AG08395 (cell line): Measurements from ENCODE around the gene PRDX3.
"Not testable (repeated sequence)": the region's sequence is repeated elsewhere in the genome, so short reads cannot be mapped to it uniquely, and the experiment has no call there.

ENCODE experiments used
- DNase-seq: peaks from one replicate; pipeline ENCODE4 v3.0.0; 2012; ENCODE audit warnings: mixed read lengths, low spot score

PRDX3 gene

DNA sequence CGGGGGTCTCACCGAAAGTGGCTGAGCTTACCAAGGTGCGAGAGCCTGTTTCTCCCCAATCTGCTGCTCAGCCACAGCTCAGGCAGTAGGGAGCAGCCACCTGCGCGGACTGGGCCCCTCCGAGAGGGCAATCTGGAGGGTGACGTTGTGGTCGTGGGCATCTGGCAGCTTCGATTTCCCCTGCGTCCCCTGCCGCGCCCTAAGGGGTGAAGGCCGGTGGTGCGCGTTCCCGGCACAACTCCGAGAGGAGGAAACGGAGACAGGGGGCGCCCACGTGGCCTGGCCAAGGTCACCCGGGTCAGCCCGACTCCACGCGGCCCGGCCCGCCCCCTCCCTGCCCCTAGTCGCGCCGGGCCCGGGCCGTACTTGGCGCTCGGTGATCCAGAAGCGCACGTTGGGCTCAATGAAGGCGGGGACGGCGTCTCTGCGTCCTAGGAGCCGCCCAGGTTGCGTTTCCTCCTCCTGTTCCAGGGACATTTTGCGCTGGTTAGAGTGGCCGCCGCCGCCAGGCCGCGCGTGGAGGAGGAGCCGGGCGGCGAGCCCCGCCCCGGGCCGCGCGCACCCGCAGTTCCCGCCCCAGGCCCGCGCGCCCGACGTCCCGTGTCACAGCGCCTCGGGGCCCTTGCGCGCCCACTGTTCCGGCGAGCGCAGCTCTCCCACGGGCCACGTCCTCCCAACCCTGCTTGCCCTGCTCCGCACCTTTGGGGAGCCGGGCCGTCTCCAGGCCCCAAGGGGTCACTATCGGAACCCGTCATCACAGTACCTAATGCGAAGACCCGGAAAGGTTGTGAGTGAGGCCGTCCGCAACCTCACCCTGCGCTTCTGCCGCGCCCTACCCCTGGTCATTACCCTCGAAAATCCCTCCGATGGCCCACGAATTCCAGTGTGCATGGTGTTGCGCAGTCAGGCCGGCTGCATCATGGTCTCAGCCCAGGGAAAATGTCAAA lies 13.2 kb downstream of the PRDX3 start, which contains the start of gene SFXN4:
Gene SFXN4, minus strand, starts transcription at position 544 of the 947 bp plus-strand sequence. Its CDS starts 67 bp downstream, at position 477.
- DNase-seq, result peak; percentile 83

- DNase-seq, result no peak
These were observed 16.0 kb downstream of the PRDX3 start for GRCh38 chr10:119162452-119163092.

DNA sequence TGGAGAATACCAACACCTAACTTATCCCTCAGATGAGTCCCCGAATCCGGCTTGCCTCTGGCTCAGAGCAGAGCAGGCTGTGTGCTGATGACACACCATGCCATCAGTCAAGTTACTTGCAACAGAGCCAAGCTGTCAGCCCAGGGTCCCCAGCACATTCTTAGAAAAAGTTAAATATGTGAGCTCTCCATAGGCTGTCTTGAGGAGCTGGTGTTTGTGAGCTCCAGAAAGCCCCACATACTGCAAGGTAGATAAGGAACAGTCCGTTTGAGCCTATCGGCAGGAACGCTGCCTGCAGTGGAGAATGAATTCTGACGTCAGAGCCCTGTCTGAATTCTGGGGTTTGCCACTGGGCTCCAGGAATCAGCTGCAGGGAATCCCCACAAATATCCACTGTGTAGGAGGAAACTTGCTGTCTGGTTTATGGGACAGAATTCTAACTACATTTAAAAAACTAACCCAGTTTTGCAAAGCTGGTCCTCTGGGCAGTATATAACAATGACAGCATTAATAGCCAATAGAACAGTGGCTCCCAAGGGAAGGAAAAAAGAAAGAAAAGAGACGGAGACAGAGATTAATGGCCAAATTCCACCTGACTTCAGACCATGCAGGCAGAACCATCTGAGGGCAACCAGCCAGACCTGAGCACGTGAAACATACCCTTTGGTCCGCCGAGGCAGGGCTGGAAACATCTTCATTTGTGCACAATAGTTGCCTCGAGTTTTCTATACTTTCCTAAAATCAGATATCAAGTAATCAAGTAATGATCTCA lies 16.7 kb downstream of the PRDX3 start:
- DNase-seq, result peak; percentile 33

DNA sequence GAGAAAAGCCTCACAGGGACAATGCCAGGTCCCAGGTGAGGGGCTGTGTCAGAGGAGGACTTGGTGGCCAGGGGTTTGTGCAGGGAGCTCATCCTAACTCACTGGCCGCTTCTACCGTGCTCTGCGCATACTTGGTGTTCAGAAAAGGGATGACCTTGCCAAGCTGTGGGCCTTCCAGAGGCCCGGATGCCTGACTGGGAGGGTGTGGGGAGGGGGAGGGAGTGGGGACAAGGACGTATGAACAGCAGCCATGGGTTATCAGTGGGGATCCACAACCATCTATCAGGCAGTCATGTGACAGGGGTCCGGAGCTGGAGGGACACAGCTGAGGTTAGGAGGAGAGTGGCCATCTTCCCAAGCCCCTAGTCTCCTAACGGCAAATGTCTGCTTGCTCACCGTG lies 19.3 kb downstream of the PRDX3 start:
- no peak for DNase-seq

DNA sequence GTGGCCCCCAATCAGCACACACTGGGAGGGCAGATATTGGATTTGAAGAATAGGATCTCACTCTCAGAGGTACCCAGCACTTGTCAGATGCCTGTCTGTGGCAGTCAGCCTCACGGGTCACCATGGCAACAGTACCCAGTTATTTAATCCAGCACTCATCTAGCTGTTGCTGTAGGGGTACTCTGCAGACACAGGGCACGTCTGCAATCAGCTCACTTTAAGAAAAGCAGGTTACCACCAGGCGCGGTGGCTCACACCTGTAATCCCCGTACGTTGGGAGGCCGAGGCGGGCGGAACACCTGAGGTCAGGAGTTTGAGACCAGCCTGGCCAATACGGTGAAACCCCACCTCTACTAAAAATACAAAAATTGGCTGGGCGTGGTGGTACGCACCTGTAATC lies 25.0 kb downstream of the PRDX3 start:
- no peak for DNase-seq

GRCh38 chr10:119153041-119153440 lies 25.6 kb downstream of the PRDX3 start:
- DNase-seq, result no peak

DNA sequence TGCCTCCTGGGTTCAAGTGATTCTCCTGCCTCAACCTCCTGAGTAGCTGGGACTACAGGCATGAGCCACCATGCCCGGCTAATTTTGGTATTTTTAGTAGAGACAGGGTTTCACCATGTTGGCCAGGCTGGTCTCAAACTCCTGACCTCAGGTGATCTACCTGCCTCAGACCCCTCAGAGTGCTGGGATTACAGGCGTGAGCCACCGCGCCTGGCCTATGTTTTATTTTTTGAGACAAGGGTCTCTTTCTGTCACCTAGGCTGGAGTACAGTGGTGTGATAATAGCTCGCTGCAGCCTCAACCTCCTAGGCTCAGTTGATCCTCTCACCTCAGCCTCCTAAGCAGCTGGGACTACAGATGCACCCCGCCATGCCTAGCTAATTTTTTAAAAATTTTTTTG lies 27.0 kb downstream of the PRDX3 start:
- not testable (repeated sequence) for DNase-seq

DNA sequence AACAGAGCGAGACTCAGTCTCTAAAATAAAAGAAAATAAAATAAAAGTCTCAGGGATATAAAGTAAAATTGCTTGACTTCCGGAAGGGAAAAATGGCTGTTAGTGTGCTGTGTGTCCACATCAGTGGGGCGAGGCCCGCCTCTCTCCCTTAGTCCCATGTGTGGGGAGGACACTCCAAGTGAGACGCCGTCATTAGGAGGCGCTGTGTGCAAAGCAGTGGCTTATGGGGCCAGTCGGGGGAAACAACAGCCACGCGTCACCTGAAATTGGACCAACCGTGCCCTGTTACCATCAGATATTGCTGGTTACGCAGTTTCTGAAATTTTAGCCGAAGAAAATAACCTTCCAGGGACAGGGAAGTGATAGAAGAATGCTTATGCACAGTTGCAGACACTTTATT lies 28.9 kb downstream of the PRDX3 start:
- DNase-seq, result no peak

GRCh38 chr10:119149157-119149556 lies 29.5 kb downstream of the PRDX3 start:
- no peak for DNase-seq

GRCh38 chr10:119143657-119144056 lies 35.0 kb downstream of the PRDX3 start:
- DNase-seq, result no peak

DNA sequence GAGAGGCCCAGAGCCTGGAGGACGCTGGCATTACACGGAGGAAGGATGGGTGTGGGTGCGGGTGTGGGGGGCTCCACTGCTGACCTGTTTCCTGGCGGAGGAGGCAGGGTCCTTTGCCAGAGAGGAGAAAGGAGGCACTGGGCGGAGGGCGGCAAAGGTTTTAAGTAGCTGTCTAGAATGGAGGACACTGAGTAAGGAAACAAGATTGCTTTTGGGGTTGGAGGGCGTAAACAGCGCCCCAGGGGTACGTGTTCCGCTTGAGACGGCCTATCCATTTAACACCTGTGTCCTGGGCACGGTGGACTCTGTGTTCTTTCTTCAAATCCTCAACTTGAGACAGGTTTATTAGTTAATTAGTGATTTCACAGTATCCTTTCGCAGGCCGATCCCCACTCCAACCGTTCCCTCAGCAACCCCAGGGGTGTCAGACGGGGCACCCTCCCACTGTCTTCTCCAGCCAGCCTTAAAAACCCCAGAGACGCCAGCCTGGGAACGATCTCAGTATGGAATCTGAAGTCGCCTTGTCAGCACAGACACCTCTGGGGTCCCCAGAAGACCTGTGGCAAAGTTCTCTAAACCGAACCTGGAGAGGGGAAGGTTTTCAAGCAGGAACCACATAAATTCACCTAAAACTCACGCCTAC lies 37.9 kb downstream of the PRDX3 start:
- no peak for DNase-seq

DNA sequence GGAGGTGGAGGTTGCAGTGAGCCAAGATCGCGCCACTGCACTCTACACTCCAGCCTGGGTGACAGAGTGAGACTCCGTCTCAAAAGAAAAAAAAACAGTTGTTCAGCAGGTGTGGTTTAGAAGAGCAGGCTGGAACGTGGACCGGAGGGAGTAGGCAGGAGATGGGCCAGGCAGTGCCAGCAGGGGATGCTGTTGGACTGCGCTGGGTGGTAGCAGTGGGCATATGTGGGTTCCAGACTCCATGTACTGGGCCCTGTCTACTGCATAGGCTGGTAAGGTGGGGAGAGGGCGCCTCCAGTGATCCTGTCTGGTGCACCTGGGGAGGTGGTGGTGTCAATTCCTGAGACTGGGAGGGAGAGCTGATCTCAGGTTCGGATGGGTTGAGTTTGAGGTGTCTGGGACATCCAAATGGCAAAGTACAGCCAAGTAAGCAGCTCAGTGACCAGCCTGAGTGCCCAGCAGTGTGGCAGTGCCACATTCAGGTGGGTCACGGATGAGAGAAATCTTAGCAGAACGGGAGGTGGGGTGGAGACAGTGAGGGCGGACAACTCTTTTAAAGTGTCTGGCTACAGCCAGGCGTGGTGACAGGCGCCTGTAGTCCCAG lies 39.0 kb downstream of the PRDX3 start:
- peak; percentile 65 for DNase-seq

DNA sequence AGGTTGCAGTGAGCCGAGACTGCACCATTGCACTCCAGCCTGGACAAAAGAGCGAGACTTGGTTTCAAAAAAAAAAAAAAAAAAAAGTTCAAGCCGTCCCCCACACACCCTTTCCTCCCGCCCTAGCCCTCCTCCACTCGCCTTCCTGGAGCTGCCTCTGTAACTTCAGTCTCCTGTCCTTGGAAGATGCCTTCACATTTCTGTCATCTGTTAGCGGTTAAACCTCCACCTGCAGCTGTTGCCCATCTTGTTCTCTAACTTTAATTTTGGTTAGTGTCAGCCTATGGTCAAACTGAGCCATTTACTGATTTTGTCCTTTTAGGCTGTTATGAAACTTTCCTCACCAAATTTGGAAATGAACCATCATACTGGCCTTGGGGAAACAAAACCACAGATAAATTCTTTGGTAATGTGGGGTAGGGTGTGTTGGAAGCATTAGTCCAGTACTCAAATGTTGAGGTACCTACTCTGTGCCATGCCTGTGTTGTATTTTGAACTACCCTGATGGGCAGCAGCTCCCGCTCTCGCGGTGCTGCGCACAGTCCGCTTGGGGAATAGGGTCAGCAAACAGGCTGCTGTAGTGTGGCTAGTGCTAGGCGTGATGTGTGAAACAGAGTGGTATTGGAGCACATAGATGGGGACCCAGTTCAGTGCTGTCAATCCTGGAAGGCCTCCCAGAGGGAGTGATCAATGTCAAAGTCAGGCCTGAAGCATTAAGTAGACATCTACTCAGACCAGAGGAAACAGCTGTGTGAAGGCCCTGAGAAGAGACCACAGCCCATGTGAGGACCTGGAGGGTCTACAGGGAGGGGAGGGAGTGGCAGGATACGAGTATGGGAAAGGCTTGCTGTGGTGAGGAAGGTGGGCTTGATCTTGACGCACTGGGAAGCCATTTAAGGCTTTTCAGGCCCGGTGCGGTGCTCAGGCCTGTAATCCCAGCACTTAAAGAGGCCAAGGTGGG lies 40.0 kb downstream of the PRDX3 start:
- DNase-seq, result no peak

- not testable (repeated sequence) for DNase-seq
These were observed 40.7 kb downstream of the PRDX3 start for GRCh38 chr10:119137878-119138277.

GRCh38 chr10:119136084-119136483 lies 42.5 kb downstream of the PRDX3 start:
- no peak for DNase-seq

GRCh38 chr10:119135513-119135881 lies 43.1 kb downstream of the PRDX3 start:
- DNase-seq, result no peak

- DNase-seq, result no peak
These were observed 44.7 kb downstream of the PRDX3 start for GRCh38 chr10:119133949-119134348.

- no peak for DNase-seq
These were observed 45.9 kb downstream of the PRDX3 start for GRCh38 chr10:119132521-119133345.

DNA sequence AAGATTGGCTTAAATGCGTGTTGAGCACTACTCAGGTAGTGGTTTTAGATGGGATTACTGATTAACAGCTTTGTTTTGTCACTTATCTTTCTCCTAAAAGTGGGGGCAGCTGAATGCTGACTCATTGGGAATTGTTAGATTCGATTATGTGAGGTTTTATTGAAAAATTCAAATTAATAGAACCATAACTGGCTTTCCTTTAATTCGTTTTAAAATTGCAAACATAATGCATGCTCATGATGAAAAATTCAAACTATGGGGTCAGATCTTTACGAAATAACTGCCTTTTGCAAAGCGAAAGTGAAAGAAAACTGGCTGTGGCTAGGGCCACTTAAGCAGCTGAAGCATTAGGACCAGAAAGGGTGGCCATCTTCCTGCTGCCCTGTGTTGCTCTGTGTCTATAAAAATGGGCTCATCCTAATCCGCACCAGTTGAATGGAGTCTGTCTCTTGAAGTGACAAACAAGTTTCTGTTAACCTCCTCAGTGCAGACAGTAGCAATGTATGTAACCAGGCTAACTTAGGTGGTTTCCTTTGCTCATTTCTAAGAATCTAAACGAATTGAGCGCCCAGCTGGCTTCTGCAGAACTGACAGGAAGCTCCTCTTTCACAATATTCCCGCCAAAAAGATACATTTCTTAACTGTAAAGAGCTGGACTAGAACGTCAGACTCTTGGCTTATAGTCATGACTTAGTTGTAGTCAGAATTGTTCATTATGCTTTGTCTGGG lies 46.9 kb downstream of the PRDX3 start:
- no peak for DNase-seq
